Activated T-cell treated with anti-CD3 and anti-CD28 coated beads, Interleukin-2, amount 50 U/mL, for 48 hours (primary cell): ENCODE results near the gene XXYLT1.
A peak's percentile ranks its signal among the peaks of the same experiment; 100 is the strongest.
"Not testable (repeated sequence)": the region's sequence is repeated elsewhere in the genome, so short reads cannot be mapped to it uniquely, and the experiment has no call there.

ENCODE experiments used
- DNase-seq, 2 experiments: peaks; one replicate each; pipeline ENCODE4 v3.0.0-alpha.2; 2020

The XXYLT1 gene, protein sequence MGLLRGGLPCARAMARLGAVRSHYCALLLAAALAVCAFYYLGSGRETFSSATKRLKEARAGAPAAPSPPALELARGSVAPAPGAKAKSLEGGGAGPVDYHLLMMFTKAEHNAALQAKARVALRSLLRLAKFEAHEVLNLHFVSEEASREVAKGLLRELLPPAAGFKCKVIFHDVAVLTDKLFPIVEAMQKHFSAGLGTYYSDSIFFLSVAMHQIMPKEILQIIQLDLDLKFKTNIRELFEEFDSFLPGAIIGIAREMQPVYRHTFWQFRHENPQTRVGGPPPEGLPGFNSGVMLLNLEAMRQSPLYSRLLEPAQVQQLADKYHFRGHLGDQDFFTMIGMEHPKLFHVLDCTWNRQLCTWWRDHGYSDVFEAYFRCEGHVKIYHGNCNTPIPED

DNA sequence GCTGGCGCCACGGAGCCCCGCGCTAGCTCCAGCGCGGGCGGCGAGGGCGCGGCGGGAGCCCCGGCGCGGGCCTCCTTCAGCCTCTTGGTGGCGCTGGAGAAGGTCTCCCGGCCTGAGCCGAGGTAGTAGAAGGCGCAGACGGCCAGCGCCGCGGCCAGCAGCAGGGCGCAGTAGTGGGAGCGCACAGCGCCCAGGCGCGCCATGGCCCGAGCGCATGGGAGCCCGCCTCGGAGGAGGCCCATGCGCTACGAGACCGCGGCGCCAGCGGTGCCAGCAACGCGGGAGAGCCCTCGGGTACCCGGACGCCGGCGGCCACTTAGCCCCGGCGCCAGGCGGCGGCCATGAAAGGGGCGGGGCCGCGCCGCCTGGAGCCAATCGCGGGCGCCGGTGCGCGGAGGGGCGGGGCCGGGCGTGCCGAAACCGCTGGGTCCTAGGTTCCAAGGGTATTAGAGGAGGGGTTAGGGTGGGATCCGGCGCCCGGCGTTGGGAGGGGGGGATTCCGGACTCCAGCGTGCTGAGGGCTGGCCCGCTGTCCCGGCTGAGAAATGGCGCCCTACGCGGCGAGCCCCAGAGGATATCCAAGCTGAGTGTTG, at the start of gene XXYLT1:
XXYLT1 (minus strand) TSS at position 343 of the 593 bp plus-strand sequence; CDS start at position 242, 101 bp downstream.
- DNase-seq, result peak; percentile 94 to 95

DNA sequence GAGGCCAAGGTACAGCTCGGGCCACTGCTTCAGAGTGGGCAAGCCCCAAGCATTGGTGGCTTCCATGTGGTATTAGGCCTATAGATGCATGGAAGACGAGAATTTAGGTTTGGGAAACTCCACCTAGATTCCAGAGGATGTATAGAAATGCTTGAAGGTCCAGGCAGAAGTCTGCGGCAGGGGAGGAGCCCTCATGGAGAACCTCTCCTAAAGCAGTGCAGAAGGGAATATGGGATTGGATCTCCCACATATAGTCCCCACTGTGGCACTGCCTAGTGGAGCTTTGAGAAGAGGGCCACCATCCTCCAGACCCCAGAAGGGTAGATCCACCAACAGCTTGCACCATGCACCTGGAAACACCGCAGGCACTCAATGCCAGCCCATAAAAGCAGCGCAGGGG, 48.1 kb upstream of the XXYLT1 start:
- no peak for DNase-seq

DNA sequence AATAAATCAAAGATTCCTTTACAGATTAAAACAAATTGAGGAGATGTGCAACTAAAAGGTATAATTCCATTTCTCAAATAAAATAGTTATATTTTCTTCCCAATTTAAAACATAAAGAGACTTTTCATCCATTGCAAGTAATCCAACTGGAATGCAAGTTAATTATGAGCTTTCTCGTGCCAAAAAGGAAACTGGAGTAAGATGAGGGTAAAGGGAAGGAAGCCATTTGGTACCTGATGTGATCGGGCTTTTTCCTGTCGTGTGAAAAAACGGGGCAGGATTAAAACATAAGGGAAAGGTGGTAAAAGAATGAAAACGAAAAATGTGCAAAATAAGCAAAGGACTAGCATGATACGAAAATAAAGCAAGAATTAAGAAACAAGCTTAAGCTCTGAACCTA, 41.8 kb upstream of the XXYLT1 start:
- DNase-seq, result no peak

DNA sequence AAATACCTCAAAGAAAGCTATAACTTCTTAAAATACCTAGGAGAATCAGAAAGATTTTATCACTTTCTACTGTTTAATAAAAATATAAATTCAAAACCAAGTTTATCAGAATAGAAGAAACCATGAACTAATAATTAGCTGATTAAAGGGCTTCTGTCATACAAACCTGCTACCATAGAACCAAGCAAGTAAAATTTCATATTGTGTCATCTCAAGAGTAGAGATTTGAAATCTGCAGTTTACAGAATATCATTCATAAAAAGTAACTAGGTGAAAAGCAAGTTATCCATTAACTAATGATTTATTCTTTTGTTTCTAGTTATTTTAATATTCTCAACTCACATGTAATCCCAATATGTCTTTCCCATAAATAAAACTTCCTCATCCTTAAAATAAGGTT, 36.8 kb upstream of the XXYLT1 start:
- no peak for DNase-seq

DNA sequence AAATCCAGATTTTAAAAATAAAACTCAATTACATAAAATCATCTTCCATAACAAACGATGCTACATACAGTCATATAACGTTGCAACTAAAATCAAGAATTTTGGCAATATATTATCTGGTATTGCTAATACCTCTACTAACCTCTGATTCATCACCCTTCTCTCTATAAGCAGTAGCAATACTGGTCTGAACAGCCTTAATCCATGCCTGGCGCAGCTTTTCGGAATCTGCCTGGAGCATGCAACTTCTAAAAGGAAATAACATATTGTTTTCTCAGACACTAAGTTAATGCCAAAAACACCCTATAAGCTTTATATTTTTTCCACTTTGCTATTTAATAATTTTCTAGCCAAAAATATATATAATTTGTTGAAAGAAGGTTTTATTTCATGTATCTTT, 35.4 kb upstream of the XXYLT1 start:
- DNase-seq, result no peak

DNA sequence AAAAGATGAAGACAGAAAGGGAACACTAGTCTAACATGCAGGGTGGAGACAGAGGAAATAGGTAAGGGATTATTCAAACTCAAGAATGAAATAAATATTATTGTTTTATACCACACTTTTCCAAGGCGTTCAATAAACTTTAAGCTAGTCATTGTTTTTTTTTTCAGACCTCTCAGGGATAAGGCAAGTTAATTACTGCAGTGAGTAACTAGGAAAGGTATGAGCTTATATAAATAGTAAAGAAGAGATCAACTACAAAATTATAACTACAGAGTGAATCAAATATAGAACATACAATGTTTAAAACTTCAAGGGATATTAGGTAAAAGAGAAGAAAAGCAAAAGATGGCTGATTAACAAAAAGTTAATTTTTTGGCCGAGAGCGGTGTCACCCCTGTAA, 31.5 kb upstream of the XXYLT1 start:
- no peak for DNase-seq

DNA sequence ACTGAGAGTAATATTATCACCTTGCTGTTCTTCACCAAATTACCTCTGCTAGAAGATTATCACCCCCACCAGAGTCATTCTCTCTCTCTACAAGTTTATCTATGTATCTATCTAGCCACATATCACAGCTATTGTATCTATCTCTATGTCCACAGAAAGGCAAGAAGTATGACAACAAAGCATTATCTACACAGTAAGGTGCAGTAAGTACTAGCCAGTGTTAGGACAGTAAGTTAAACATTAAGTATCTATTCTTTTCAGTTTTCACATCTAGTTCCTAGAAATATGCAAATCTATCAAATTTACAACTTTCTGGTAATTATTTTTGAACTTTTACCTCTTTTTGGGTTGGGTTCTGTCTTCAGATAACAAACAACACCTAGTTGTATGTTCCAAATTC, 26.5 kb upstream of the XXYLT1 start:
- DNase-seq, result no peak

DNA sequence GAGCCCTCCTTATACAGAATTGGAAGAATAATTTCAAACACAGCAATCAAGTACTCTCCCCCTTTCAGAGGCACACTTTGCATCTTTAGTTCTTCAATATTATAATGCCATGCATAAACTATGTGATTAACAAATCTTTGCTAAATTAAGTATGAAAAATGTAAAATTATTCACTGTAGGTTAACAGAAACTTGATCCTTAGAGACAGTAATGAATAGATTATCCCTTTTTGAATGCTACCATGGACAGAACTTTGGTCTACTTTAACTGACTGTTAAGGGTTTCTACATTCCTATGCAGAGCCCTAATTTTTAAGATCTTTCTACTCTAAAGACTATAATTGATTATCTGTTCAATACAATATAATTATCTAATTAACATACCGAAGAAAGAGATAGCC, 25.7 kb upstream of the XXYLT1 start:
- DNase-seq, result no peak

DNA sequence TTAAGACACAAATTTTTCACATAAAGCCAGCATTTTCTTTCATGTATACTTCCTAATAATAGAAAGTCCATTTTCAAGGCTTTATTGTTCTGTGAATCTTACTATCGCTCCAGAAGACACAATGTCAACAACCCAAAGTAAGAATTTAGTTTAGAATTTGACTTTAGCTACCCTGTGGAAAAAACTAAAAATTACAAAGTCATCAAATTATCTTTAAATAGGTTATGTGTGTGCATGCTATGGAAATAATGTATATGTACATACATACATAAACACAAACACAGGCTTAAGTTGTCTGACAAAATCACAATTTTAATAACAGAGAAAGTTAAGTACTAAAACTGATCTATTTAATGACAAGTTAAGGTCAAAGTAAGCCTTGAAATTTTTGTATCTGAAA, 20.2 kb upstream of the XXYLT1 start:
- DNase-seq, result no peak

DNA sequence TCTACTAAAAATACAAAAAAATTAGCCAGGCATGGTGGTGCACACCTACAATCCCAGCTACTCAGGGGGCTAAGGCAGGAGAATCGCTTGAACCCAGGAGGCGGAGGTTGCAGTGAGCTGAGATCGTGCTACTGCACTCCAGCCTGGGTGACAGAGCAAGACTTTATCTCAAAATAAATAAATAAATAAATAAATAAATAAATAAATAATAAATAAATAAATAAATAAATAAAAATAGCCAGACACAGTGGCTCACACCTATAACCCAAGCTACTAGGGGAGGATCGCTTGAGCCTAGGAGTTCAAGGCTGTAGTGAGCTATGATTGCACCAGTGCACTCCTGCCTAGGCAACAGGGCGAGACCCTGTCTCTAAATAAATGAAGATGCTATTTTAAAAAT, 19.7 kb upstream of the XXYLT1 start:
- not testable (repeated sequence) for DNase-seq

DNA sequence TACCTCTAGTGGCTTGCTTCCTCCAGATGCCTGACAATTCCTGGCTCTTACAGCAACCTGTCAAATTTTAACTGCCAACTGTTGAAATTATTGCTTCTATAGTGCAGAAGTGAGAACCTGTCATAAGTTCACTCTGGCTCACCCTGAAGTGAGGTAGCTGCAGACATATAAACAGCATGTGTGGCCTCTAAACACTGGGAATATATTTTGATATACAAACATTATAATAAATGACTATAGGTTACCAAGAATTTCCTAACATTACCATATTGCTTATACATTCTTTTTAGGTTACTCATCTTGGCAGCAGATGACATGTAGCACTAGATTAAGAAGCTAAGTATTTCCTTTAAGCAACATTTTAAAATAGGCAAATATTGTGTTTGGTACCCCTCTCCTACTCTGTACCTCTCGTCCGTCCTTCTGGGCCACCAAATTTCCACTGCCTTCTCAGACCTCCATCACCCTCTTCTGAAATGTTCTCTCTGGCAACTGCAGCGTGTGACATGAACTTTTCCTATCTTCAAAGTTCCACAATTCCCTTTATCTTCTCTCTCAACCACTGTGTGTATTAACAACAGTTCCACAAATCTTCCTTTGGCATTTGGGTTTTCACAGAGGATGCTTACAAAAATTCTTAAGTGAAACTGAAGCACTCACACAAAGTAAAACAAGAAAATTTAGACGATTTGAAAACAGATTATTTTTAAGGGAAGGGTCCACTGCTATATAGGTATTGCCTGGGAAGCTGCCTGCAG, 15.3 kb upstream of the XXYLT1 start:
- no peak for DNase-seq

DNA sequence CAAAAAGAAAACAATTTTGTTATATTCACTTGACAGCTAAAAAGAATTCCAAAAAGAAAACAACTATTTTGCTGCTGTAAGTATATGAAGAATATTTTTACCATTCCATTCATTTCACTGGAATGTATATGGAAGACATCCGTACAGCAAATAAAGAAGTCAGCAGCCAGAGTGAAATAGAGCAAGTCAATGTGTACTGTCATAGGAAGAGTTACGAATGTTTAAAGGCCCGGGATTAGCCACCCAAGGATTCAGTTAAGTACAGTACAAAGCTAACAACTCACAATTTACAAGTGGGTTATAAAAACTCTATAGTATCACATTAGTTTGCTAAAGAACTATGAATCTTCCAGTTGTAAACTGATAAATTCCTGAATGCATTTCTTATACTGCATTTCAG, 14.4 kb upstream of the XXYLT1 start:
- no peak for DNase-seq

DNA sequence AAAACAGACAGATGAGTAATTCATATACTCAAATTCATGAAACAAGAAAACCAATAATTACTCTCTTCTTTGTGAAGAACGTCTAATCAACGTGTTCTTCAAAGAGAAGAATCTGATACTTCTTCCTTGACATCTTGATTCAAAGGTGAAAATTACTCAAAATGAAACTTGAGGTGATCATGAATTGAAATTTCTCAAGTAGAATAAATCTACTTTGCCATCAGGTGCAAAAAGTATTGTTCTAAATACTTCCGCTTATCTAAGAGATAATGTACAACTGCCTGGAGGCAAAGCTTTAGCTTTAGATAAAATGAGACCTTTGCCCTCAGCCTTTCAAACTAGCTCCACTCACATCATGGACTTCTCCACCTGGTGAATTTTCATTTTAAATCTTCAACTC, 13.9 kb upstream of the XXYLT1 start:
- DNase-seq, result no peak

DNA sequence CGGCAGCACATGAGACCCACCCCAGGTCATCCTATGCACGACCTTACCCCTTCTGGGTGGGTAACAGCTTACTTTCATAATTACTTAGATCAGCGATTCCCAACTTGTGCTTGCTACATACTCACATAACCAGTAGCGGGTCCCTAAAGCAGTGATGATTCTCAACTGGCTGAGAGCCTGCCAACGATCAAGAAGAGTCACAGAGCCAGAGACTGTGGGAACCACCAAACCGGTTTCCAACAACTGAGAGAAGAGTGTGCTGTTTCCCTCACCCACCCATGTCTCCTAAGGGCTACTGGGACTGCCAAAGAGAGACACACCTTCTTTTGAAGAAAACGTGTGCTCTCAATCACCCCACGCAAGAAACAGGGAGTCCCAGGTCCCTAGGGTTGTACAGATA, 12.0 kb upstream of the XXYLT1 start:
- DNase-seq, result no peak

DNA sequence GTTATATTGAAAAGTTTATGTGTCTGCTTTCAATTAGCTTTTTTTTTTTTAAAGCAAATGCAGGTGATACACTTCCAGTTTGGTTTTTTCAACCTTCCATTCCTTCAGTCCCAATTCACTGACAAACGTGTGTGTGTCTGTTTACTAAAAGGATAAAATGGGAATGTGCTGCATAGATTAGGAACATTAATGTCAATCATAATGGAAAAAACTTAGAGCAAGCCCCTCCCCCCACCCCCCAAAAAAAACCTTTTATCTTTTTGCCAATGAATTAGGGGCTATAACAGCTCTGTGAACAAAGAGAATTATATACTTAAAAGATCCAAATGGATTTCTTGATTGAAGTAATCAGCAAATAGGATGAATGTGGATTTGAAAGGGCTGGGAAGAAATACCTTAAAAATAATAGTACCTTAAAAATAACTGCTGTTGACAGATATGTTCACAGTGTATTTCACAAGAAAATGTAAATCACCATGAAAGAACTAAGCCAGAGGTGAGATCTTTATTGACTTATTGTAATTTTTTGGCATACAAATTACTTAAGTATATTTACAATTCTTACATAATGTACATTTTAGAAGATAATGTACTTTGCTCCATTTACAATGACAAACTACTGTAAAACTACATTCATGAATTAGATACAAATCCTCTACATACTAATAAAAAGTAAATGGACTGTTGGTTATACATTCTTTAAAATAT, 3.5 kb upstream of the XXYLT1 start:
- no peak for DNase-seq

DNA sequence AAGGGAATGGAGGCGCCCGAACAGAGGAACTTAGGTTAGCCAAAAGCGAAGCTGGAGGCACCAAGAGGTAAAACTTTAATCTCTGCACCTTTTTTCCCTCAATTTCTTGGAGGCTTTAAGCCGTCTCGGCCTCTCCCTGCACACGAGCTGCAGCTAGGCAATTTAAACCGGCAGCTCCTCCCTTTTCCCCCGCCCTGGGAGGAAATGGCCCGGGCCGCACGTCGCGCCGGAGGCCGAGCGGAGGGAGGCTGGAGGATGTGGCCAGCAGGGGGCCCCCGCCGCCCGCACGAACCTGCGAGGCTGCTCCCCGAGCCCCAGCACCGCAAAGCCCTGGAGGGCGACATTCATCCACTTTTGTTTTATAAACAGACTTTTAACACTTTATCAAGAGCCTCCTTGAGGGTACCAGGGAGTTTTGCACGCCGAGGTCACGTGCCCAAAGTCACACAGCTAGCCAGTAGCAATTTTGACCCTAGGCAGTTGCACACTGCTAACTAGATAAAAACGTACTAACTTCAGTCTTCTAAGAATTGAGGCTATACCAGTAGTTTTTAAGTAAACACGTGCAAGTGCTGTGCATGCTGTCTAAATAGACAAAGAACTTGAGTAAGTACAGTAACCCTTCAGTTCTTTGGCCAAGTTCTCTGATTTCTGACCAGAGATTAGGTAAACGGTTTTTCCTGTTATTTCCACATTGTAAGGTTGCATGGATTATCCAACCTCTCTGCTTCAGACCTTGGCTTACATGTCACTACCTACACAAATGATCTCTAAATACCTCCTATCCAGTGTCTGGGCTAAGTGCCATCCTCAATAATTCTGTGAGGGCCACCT, 668 bp upstream of the XXYLT1 start:
- peak; percentile 93 to 94 for DNase-seq

DNA sequence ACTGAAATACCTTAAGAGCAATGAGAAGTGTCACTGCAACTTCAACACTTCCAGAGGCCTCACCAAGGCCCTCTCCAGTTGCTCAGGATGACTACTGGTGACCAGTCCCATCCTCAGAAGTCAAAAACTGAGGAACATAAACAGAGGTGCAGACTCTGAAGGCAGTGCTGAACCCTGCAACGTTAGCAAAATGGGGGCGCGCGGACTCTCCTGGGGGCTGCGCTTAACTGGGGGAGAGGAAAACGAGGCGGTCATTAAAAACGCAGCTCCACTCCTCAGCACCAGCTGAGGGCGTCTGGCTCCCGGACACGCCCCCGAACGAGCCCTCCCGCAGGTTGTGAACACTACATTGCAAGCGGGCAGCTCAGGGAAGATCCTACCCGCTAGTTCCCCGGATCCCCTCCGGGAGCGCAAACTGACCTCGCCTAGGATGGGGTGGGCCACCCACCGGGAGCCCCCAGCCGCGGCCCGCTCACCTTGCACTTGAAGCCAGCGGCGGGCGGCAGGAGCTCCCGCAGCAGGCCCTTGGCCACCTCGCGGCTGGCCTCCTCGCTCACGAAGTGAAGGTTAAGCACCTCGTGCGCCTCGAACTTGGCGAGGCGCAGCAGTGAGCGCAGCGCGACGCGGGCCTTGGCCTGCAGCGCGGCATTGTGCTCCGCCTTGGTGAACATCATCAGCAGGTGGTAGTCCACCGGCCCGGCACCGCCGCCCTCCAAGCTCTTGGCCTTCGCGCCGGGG, 711 bp downstream of the XXYLT1 start:
- peak; percentile 67 to 72 for DNase-seq

DNA sequence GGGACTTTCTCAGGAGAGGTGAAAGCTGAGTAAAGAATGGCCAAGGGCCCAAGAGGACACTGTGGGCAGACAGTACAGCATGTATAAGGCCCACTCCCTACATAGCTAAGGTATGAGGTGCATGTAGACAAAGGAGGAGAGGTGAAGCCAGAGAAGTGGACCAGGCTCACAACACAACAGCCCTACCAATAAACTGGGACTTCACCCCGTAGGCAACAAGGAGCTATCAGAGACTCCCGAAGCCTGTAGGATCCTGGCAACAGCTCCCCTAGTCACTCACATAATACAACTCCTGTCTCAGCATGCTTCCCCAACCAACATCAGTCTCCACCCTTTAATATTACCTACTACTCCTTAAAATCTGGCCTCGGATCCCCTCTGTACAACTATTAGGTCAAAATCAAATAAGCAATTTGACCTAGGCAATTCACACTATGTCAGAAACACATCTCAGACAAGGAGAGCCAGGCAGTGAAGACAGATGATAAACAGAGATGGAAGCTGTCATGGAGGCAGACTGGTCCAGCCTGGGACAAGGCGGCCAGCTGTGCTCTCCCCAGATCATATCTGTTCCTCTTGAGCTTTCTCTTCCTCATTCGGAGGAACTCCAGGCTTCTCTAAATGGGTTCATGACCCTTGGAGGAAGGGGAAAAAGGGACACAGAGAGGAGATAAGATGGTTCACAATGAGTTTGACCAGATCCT, 1.4 kb downstream of the XXYLT1 start:
- no peak for DNase-seq

DNA sequence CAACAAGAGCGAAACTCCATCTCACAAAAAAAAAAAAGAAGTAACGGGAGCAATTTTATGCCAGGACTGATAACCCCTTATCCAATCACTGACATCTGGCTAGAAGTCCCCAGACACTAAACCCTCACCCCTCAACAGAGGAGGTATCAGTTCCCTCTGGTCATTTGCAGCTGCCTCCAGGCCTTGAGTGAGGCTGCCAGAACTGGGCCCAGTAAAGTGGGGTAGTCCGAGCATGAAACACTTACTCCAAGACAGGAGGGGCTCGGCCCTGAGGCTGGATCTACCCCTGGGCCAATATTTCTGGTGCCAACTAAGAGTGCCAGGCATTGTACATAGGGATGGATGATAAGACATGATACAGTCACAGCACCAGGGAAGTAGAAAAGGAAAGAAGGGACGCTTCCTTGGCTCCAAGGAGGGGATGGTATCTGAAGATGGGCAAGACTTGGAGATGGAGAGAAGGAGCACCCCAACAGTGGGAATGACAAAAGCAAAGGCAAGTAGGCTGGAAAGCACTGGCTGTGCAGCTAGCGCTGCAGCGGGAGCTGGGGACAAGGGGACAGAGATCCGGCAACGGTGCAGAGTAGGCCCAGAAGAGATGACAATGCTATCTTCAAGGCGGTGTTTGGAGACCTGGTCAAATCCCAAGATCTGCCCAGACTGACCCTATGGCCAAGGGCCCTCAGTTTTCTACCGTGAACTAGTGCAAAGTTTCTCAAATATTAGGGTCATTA, 2.2 kb downstream of the XXYLT1 start:
- DNase-seq, result no peak

DNA sequence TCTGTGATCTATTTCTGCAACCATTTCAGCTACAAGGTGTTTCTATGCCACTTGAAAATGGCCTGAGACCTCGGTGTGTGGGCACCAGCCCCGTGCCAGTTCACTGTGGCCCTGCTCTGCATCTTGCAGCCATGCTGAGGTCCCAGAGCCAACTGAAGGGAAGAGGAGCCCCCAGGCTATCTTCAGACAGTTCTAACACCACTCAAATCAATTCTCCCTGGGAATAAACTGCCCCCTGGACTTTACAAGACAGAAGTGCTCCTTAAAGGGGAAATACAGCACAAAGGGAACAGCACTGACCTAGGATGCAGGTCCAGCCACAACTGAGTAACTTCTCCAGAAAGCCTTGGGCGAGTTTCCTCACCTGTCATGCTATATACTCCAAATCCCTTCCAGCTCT, 3.9 kb downstream of the XXYLT1 start:
- no peak for DNase-seq
